HG03575 (cell line): Measurements from ENCODE around the gene GPR157.
"Not testable (repeated sequence)": the region's sequence is repeated elsewhere in the genome, so short reads cannot be mapped to it uniquely, and the experiment has no call there.

Source experiments
- ATAC-seq: cut with Tn5 transposase; IDR thresholded peaks from one replicate; pipeline ENCODE4 v1.9.1; 2021; ENCODE audit not compliant: unreplicated experiment, insufficient number of reproducible peaks, low FRiP score; ENCODE audit errors: extremely low read depth

Gene GPR157

GRCh38 chr1:9149837-9150581, 21.1 kb upstream of the GPR157 start:
- ATAC-seq: no peak

DNA sequence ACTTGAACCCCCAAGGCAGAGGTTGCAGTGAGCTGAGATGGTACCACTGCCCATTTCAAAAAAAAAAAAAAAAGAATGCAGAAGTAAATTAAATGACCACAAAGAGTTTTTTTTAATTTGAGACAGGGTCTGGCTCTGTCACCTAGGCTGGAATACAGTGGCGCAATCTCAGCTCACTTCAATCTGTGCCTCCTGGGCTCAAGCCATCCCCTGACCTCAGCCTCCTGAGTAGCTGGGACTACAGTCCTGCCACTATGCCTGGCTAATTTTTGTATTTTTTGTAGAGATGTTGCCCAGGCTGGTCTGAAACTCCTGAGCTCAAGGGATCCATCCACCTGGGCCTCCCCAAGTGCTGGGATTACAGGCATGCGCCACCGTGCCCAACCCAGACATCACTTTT, 20.2 kb upstream of the GPR157 start:
- ATAC-seq: no peak

DNA sequence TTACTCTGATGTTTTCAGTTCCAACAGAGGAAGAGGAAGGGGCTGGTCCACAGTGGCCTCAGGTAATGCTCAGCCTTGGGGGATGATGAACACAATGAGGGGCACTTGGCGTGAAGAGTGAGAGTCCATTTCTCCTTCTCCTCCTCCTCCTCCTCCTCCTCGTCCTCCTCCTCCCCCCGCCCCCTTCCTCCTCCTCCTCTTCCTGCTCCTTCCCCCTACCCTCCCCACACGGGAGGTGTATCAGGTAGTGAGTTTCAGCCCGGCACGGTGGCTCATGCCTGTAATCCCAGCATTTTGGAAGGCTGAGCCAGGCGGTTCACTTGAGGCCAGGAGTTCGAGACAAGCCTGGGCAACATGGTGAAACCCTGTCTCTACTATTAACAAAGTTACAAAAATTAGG, 17.3 kb upstream of the GPR157 start:
- no peak for ATAC-seq

DNA sequence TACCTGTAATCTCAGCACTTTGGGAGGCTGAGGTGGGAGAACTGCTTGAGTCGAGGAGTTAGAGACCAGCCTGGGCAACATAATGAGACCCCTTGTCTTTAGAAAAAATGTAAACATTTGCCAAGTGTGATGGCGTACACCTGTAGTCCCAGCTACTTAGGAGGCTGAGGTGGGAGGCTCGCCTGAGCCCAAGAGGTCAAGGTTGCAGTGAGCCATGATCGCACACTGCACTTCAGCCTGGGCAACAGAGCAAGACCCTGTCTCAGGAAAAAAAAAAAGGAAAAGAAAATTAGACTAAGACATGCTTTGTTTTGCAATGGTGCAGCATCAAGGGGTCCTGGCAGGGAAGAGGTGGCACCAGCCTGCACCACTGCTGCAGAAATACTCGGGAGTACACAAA, 16.8 kb upstream of the GPR157 start:
- ATAC-seq: no peak

DNA sequence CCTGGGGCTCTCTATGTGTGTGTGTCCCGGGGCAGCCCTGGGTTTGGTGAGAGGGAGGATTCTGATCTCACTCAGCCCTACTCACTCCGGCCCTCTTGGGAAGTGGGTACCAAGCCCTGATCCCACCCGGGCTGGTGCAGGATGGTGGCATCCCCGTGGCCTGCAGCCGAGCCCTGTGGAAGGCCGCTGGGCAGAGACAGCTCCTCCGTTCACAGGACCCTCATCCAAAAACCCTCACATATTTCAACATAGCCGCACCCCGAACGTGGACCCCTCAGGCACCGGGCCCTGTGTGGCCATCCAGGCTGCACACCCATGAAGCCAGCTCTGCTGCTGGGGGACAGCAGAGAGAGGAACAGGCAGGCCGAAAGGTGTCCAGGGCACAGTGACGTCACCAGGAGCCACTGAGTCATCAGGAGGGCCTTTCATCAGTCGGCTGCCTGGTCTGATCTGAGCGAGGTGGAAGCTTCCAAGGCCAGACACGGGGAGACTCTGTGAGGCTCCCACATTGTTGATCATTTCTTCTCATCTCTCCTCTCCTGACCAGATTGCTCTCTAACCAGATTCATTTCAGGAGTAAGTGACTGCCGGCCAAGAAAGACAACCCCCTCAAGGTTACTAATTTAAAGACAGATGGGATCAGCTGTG, 16.2 kb upstream of the GPR157 start:
- no peak for ATAC-seq

GRCh38 chr1:9144494-9144893, 15.6 kb upstream of the GPR157 start:
- ATAC-seq: not testable (repeated sequence)

- no peak for ATAC-seq
These were observed 14.3 kb upstream of the GPR157 start for GRCh38 chr1:9143250-9143649.

- no peak for ATAC-seq
These were observed 11.0 kb upstream of the GPR157 start for GRCh38 chr1:9139930-9140329.

DNA sequence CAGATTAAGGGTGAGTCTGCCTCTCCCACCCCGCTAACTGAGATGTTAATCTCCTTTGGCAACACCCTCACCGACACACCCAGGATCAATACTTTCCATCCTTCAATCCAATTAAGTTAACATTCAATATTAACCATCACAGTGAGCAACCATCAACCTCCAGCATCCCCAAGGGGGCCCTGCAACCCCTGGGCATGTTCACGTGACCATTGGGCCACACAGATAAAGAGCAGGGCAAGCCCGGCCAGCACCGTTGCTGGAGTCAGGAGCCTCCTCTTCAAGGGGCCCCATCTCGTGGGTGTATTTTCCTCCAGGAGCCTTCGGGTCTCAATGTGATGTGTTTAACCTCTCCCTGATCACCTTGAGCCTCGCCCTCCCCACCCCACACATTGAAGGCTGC, 8.0 kb upstream of the GPR157 start:
- ATAC-seq: no peak

DNA sequence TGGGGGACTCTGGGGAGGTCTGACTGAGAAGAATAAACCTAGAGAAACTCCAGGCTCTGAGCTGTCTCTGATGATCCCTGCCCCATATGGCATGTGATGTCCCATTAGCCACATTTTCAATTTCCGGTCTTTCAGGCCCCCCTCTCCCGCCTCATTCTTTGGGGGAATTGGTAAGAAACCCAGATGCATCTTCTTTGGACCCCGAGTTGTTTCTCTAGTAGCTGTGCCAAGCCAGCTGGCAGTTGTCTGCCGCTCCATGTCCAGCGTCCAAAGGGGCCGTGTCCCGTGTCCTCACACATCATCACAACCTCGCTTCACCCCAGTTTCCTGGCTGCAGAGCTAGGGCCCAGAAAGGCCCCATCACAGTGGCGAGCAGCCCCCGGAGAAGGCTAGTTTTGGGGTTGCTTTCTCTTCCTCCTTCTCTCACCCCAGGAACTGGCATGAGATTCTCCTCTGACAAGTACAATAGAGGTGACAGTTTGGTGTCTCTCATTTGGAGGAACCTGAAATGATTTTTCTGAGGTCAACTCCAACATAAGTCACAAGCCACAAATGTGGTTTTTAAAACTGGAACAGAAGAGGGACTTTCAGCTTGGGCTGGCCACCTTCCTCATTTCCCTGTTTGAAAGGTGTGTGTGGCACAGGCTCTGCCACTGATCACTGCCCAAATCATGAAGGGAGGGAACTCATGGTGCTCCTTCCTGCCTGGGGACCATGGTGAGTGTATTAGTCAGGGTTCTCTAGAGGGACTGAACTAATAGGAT, 6.4 kb upstream of the GPR157 start:
- ATAC-seq: no peak

GRCh38 chr1:9133870-9134585, 5.1 kb upstream of the GPR157 start:
- no peak for ATAC-seq

- peak; percentile 59 for ATAC-seq
These were observed 552 bp upstream of the GPR157 start for GRCh38 chr1:9129266-9130041.

DNA sequence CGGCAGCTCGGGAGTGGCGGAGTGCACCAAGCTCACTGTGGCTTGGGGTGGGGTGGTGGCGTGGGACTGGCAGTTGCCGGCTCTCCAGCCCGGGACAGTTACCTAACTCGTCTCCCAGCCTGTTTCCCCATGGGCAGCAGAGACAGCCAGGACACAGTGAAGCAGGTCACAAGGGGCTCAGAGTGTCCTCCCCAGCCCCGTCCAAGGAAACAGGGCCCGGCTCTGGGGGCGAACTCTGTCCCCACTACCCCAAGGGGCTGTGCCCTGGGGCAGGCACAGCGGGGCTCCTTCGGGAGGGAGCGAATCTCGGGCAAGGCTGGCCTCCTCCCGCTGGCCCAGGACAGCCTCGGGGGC, 759 bp downstream of the GPR157 start:
- no peak for ATAC-seq

DNA sequence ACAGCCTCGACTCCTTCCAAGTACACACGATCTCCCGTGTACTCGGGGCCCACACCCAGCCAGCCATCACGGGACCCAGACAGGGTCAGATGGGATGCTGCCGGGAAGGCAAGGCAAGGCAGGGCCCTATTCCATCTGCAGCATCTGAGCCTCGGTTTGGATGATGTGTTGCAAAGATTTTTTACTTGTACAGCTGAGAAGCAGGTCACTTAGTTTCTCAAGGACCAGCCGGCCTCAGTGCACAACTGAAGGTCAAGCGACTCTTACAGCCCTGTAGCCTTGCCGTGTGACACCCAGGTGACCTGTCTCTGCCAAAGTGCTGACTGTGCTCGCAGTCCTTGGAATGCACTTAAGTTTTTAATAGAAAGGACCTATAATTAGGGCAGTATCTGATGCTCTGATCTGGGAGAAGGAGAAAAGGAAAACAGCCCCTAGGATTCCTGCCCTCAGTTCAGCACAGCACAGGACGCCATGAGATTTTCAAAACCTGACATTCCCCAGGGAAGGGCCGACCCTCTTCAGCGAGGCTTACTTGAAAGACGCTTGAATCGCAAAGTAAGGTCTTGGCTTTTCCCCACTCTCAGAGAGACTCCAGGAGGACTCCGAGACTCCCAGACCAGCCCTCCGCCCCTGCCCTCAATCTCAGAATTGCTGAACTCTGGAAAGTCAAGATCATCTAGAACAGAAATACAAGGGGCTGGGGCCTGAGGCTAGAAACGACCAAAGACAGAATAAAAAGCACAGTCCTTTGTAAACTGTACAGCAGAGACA, 1.3 kb downstream of the GPR157 start:
- no peak for ATAC-seq

- no peak for ATAC-seq
These were observed 2.4 kb downstream of the GPR157 start for GRCh38 chr1:9126511-9126910.

- ATAC-seq: not testable (repeated sequence)
These were observed 3.1 kb downstream of the GPR157 start for GRCh38 chr1:9125847-9126246.

DNA sequence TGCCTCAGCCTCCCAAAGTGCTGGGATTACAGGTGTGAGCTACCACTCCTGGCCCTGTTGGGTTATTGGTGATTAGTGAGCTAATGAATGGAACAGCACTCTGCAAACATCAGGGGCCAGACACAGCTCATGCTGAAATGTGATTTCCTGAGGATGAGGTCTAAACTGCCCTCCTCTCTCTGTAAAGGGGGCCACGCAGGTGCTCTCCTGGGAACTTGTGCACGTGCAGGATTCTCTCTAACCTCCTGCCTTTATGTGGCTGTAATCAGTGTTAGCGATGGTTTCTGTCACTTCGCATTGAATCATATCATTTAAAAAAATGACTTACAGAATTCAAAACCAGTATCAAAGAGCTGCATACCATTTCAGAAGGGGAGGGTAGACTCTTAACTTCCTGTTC, 3.6 kb downstream of the GPR157 start:
- ATAC-seq: no peak

GRCh38 chr1:9124389-9124788, 4.5 kb downstream of the GPR157 start:
- not testable (repeated sequence) for ATAC-seq
